PC-9 (cell line): ENCODE results near the gene CTDNEP1. TPM values are rescaled to one million over a fixed set of nuclear protein-coding genes. Genes with fewer than 3 reads are reported as not detected.
A peak's percentile ranks its signal among the peaks of the same experiment; 100 is the strongest.

Experiments used
- BruUV-seq: library from RNA; stranded (reverse); fragments of 400-500 nt; replicated peaks from 2 replicates; lab custom pipeline; 2021; lab: Mats Ljungman, UMichigan
- CTCF ChIA-PET: fragments of 300-600 bp; sonication (Branson Sonifier 250); formaldehyde crosslinking; loops from one replicate; lab custom pipeline; 2022; ENCODE audit warnings: antibody characterized with exemption; lab: Charles Lee
- POLR2A ChIA-PET: fragments of 300-600 bp; sonication (Branson Sonifier 250); formaldehyde crosslinking; loops from one replicate; lab custom pipeline; 2022; ENCODE audit warnings: antibody characterized with exemption; ENCODE audit not compliant: unreplicated experiment; lab: Charles Lee
- DNase-seq, 2 experiments: peaks; one replicate each; pipeline versions ENCODE4 v3.0.0 to v3.0.0-alpha.2; 2015 to 2022; ENCODE audit warnings: mixed read lengths in 1 of 2
- H2AFZ ChIP-seq: fragments of 200-600 bp; sonication (generic); 2 replicates; pipeline ENCODE4 v1.8.1; 2017; ENCODE audit warnings: antibody characterized with exemption
- H3F3A ChIP-seq: fragments of 200-600 bp; sonication (generic); 2 replicates; pipeline ENCODE4 v1.8.1; 2017; ENCODE audit warnings: antibody characterized with exemption, mild to moderate bottlenecking, low read depth; ENCODE audit not compliant: insufficient read depth
- H3K27ac ChIP-seq: fragments of 200-600 bp; sonication (generic); 2 replicates; pipeline ENCODE4 v1.6.1; 2016; ENCODE audit warnings: mixed run types
- H3K27me3 ChIP-seq: fragments of 200-600 bp; sonication (generic); 2 replicates; pipeline ENCODE4 v1.6.1; 2016; ENCODE audit warnings: low read depth, mixed run types; ENCODE audit not compliant: insufficient read depth
- H3K36me3 ChIP-seq: fragments of 200-600 bp; sonication (generic); 2 replicates; pipeline ENCODE4 v1.6.1; 2016; ENCODE audit warnings: low read depth, mixed run types
- H3K4me1 ChIP-seq: fragments of 200-600 bp; sonication (generic); replicated peaks from 2 replicates; pipeline ENCODE4 v1.6.1; 2016; ENCODE audit warnings: mixed run types; ENCODE audit not compliant: insufficient read depth
- H3K4me2 ChIP-seq: fragments of 200-600 bp; sonication (generic); 2 replicates; pipeline ENCODE4 v1.6.1; 2017; ENCODE audit warnings: mixed run types
- H3K4me3 ChIP-seq: fragments of 200-600 bp; sonication (generic); 2 replicates; pipeline ENCODE4 v1.6.1; 2016; ENCODE audit warnings: mixed run types
- H3K79me2 ChIP-seq: fragments of 200-600 bp; sonication (generic); 2 replicates; pipeline ENCODE4 v1.6.1; 2017; ENCODE audit warnings: low read depth, mixed run types
- H3K9me2 ChIP-seq: fragments of 200-600 bp; sonication (generic); 2 replicates; pipeline ENCODE4 v1.8.1; 2017; ENCODE audit warnings: mild to moderate bottlenecking; ENCODE audit not compliant: insufficient read depth
- H3K9me3 ChIP-seq: fragments of 200-600 bp; sonication (generic); 2 replicates; pipeline ENCODE4 v1.8.1; 2016; ENCODE audit warnings: low read depth; ENCODE audit not compliant: insufficient read depth
- H4K20me1 ChIP-seq: fragments of 200-600 bp; sonication (generic); 2 replicates; pipeline ENCODE4 v1.8.1; 2017; ENCODE audit not compliant: insufficient read depth
- CTCF ChIP-seq: fragments of 200-600 bp; sonication (generic); conservative IDR thresholded peaks from 2 replicates; pipeline ENCODE4 v1.6.1; 2017; ENCODE audit warnings: mixed run types, antibody characterized with exemption, mild to moderate bottlenecking, moderate library complexity
- EZH2 ChIP-seq: fragments of 200-600 bp; sonication (generic); IDR thresholded peaks from 2 replicates; pipeline ENCODE4 v1.8.0; 2017; ENCODE audit warnings: antibody characterized with exemption, low read depth
- intact Hi-C: fragments of 100-400 bp; cut with micrococcal nuclease; formaldehyde crosslinking; loops from one replicate; pipeline ENCODE4 v1.10.0; 2022; ENCODE audit not compliant: unreplicated experiment
- total RNA-seq: library from RNA; stranded (reverse); gene quantifications from 2 replicates; pipeline ENCODE4 v1.2.3, GENCODE V29; 2021

CTDNEP1 gene
- total RNA-seq, 1 experiment from 2014 or later: 203 TPM

- peaks cover 25% of the 10 kb centered on the region for H3K4me1 ChIP-seq
- ChIA-PET POLR2A (no interaction called here), CTCF (interaction anchor here (1.0 to 1.3 kb wide), 2 partner anchors 10 to 233 kb away, joined by 3 read pairs; no protein-coding TSS in a partner anchor)
- TF ChIP-seq CTCF (no peak), EZH2 (no peak)
- DNase-seq: no peak
- H4K20me1 ChIP-seq: no peaks in the 10 kb centered on the region
- no peaks in the 10 kb centered on the region for H3K36me3 ChIP-seq
- no peak overlapping the region for H3K27ac ChIP-seq
- peak overlapping the region; percentile 82 for H3K4me2 ChIP-seq
- H3K9me2 ChIP-seq: no peaks in the 10 kb centered on the region
- no TSS peak for BruUV-seq
- H3K27me3 ChIP-seq: peaks cover 7% of the 10 kb centered on the region; the same call in 1 of the 2 replicates
- peak overlapping the region; percentile 30; the same call in 1 of the 2 replicates for H3K4me3 ChIP-seq
- no peaks in the 10 kb centered on the region for H3K79me2 ChIP-seq
- H3F3A ChIP-seq: peaks cover 32% of the 10 kb centered on the region; the same call in 1 of the 2 replicates
- intact Hi-C loops: loop anchor here (1.0 kb wide), 2 partner anchors 15 to 249 kb away; no protein-coding TSS in a partner anchor
- no peaks in the 10 kb centered on the region for H3K9me3 ChIP-seq
- H2AFZ ChIP-seq: peak overlapping the region; percentile 44; the same call in 1 of the 2 replicates
These were observed 44.0 kb upstream of the CTDNEP1 start for GRCh38 chr17:7295230-7296180.

- no TSS peak for BruUV-seq
- peaks cover 25% of the 10 kb centered on the region for H3K4me1 ChIP-seq
- no peaks in the 10 kb centered on the region for H3K36me3 ChIP-seq
- CTCF ChIA-PET: no interaction called here
- no peak within 1 kb of the TSS for H3K27ac ChIP-seq
- peak in 1 of 2 experiments; percentile 53 for DNase-seq
- H3K9me3 ChIP-seq: no peaks in the 10 kb centered on the region
- peaks cover 10% of the 10 kb centered on the region; the same call in 1 of the 2 replicates for H3K27me3 ChIP-seq
- POLR2A ChIA-PET: no interaction called here
- H3F3A ChIP-seq: peaks cover 32% of the 10 kb centered on the region; the same call in 1 of the 2 replicates
- H3K4me3 ChIP-seq: no peak within 1 kb of the TSS
- H3K79me2 ChIP-seq: no peaks in the 10 kb centered on the region
- H2AFZ ChIP-seq: no peak within 1 kb of the TSS
- intact Hi-C loops: no loop called here
- H3K9me2 ChIP-seq: no peaks in the 10 kb centered on the region
- peak within 1 kb of the TSS; percentile 49; the same call in 1 of the 2 replicates for H3K4me2 ChIP-seq
- no peaks in the 10 kb centered on the region for H4K20me1 ChIP-seq
- no peak for TF ChIP-seq EZH2
- no peak for TF ChIP-seq CTCF
These were observed 43.1 kb upstream of the CTDNEP1 start, which contains the start of gene YBX2 for GRCh38 chr17:7294614-7295153. TSS of gene YBX2 (minus strand) at chr17:7294639. CDS start at chr17:7294500, 139 bp downstream.

GRCh38 chr17:7293816-7294613 is 42.5 kb upstream of the CTDNEP1 start:
- H2AFZ ChIP-seq: no peak overlapping the region

More at GRCh38 chr17:7293816-7294613, 42.5 kb upstream of the CTDNEP1 start:
- Histone ChIP-seq H3K79me2 (no peaks in the 10 kb centered on the region), H3K9me2 (no peaks in the 10 kb centered on the region), H3K4me3 (no peak overlapping the region), H3K27me3 (peaks cover 10% of the 10 kb centered on the region; the same call in 1 of the 2 replicates), H3F3A (peaks cover 32% of the 10 kb centered on the region; the same call in 1 of the 2 replicates), H3K27ac (no peak overlapping the region), H3K4me1 (peaks cover 25% of the 10 kb centered on the region), H3K4me2 (peak overlapping the region; percentile 49; the same call in 1 of the 2 replicates), H3K36me3 (no peaks in the 10 kb centered on the region), H3K9me3 (no peaks in the 10 kb centered on the region), H4K20me1 (no peaks in the 10 kb centered on the region)
- ChIA-PET CTCF (no interaction called here), POLR2A (no interaction called here)
- no TSS peak for BruUV-seq
- peak in 1 of 2 experiments; percentile 34 for DNase-seq
- intact Hi-C loops: no loop called here
- TF ChIP-seq EZH2: no peak
- no peak for TF ChIP-seq CTCF
